HG03342 (cell line): ENCODE data around the gene CHST8.
"Not testable (repeated sequence)": the region's sequence is repeated elsewhere in the genome, so short reads cannot be mapped to it uniquely, and the experiment has no call there.

Experiments
- ATAC-seq: cut with Tn5 transposase; IDR thresholded peaks from one replicate; pipeline ENCODE4 v1.9.1; 2021; ENCODE audit warnings: mild to moderate bottlenecking, moderate library complexity; ENCODE audit not compliant: unreplicated experiment

Gene CHST8

DNA sequence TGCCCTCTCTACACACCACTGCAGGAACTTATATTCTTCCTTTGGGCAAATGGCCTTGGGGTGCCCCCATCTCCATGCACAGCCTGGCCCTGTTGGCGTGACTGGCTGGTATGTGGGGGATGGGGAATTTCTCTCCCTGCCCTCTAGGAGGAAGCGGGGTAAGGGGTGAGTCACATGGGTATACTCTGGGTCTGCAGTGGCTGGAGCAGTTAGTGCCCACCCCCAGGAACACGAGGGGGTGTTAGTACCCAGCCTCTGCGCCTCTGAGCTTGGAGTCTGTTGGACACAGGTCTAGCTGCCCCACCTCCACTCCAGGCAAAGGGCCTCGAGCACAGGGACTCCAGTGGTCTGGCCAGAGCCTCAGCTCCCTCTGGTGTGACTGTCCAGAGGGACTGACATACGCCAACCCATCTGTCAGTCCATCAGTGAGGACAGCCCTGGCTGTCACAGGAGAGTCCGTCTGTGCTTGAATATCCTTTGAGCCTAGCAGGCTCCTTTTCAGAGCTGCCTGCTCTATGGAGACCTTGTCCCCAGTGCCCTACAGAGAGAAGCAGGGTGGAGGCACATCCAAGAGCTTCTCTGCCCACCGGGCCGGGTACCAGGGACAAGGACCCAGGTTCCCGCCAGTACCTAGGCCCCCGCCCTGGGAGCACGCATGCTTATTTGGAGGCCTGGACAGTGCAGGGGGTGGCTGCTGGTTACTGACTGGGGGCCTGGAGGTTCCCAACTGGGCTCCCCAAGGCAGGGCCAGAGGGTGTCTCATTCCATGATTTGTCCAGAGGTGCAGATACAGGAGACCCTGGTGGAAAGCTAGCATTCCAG is 66.6 kb downstream of the CHST8 start:
- no peak for ATAC-seq

DNA sequence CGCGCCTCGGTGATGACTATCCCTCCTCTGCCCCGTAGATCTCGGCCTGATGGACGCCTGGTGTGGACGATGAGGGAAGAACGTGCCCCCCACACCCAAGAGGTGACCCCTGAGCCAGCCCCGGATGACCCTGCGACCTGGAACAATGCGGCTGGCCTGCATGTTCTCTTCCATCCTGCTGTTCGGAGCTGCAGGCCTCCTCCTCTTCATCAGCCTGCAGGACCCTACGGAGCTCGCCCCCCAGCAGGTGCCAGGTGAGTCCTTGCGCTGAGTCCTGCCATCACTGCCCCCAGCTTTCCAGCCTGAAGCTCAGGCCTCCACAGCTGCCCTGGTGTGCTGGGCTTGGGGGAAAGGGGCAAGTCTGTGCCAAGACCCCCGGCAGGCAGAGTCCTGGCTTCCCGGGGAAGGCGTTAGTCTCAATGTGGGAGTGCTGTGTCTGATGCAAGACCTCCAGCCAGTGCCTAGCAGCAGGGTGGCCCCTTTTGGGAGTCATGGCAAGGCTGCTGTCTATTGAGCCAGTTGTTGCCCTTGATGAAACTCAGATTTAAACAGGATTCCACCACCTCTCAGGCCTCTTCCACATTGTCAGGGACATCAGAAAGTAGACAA is 67.5 kb downstream of the CHST8 start:
- no peak for ATAC-seq

DNA sequence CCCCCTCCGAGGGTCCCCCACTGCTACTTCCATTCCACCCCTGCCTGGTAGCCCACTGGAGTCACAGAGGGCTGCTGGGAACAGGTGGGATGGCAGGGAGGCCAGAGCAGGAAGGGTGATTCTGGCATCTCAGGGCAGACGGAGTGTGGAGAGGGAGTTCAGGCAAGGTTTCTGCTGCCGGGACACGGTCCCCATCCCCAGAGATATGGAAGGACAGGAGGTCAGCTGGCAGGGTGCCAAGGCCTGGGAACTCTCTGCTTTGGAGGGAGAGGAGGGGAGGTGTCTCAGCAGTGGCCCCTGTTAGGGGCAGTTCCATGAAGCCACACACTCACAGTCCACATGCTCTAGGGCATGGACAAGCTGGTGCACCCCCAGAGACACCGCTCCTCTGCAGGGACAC is 68.1 kb downstream of the CHST8 start:
- ATAC-seq = no peak

DNA sequence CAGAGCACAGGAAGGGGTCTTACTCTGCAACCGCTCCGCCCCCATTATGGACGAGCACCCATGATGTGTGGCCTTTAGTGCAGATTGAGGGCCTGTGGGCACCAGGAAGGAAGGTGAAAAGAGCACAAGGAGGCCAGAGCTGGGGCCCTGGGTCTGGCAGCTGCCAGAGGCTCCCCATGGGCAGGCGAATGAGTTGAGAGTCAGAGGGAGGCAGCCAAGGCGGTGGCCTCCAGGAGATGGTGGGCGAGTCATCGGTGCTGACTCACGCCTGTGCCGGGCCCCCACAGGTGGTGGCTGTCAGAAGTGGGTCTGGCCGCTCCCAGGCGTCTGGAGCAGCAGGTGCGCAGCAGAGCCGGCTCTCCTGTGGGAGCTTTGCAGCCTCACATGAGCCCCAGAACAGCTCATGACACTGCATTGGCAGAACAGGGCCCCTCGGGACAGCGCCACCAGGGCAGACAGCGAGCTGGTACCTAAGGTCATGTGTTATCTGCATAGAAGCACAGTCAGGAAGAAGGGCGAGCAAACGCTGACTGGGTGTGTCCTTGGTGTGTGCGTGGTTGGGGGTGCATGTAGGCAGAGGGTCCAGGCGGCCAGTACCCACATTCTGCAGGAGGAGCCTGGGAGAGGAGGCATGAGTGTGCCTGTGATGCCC is 68.8 kb downstream of the CHST8 start:
- ATAC-seq = no peak

DNA sequence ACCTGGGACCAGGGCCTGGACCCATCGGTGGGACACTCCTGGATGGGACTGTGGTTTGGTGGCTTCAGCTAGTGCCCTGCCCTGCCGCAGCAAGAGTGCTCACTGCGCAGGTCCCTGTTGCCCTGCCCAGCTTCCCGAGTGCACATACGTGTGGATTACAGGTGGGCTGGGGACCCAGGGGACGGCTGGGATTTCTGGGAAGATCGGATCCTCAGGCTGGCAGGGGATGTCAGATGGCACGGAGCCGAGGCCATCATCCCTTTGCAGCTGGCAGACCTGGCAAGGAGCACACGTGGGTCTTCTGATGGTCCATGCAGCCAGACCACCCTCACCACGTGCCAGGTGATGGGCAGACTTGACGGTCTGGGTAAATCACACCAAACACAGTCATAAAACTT is 69.3 kb downstream of the CHST8 start:
- no peak for ATAC-seq

DNA sequence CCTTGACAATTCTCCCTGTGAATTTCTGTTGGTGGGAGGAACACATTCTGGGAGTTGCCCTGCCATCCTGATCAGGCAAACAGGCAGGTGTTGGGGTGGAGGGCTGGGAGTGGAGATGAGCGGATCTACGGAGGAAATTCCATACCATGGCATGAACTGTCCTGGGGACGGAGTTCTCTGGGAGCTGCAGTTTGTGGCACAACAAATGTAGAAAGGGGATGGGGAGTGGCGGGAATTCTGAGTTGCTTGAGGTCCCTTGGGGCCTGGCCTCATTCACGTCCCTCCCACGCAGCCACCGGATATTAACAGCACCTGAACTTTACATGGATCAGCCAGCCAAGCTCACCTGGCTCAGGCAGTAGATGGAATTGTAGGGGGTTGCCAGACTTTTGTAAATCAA is 70.0 kb downstream of the CHST8 start:
- ATAC-seq = no peak

DNA sequence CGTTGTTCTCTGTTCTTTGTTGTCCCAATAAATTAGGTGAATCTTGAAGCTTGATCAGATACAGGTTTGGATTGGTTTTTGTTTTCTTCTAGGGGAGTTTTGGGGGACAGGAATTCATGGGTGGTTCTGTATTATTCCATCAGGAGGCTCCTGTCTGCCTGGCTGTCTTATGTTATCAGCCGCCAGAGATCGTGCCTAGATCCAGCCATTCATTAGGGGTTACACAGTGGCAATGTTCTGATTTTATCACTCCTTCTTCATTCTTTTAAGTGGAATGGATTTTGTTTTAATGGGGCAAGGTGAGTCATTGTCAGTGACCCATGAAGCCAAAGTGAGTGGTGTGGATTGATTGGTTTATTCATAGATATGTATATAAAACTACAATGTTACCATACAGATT is 71.9 kb downstream of the CHST8 start:
- no peak for ATAC-seq

DNA sequence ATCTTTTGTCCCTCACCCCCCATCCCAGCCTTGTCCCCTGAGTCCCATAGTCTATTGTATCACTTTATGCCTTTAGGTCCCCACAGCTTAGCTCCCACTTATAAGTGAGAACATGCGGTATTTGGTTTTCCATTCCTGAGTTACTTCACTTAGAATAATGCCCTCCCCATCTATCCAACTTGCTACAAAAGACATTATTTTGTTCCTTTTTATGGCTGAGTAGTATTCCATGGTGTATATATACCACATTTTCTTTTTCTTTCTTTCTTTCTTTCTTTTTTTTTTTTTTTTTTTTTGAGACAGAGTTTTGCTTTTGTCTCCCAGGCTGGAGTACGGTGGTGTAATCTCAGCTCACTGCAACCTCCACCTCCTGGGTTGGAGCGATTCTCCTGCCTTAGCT is 73.8 kb downstream of the CHST8 start:
- ATAC-seq = not testable (repeated sequence)

DNA sequence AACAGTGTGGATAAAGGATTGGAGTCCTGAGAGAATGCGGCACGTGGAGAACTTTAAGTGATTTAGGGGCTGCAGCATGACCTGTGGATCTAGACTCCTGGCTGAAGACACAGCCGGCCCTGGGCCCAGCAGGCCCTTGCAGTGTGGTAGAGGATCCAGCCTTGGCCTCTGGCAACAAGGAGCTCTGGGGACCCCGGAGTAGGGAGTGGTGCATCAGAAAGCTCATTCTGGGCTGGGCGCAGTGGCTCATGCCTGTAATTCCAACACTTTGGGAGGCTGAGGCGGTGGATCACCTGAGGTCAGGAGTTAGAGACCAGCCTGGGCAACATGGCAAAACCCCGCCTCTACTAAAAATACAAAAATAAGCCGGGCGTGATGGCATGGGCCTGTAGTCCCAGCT is 76.0 kb downstream of the CHST8 start:
- ATAC-seq = no peak

DNA sequence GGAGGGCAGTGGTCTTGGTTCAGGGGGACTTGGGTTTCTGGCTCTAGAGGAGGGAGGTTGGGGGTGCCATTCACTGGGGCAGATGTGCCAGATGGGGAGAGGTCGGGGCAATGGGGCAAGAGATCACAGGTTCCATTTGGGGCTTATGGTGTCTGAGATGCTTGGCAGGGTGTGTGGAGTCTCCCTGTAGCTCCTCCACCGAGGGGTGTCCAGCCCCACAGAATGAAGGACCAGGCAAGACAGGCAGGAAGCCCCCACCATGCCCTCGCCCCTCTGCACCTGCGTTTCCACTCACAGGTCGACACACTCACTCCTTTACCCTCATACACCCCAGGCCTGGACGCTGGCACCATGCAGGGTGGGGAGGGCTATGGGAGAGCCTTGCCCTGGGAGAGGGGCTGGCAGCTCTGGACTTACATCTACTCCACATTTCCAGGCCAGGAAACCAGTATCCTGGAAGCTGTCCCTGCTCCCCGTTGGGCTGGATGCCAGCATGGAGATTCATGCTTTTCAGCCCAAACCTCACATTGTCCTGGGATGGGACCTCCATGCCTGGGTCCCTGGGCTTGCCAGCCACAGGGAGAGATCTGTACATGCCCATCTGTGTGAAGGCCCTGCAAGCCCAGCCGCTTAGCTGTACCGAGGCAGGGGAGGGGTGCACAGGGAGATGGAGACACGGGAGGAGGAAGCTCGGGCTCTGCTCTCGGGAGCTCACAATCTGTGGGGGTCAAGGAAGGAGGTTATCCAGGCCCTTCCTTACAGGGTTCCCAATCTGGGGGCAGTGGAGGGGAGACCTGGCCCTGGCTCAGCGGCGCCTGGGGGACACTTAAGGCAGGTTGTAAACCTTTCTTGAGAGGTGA is 77.1 kb downstream of the CHST8 start:
- ATAC-seq = no peak

DNA sequence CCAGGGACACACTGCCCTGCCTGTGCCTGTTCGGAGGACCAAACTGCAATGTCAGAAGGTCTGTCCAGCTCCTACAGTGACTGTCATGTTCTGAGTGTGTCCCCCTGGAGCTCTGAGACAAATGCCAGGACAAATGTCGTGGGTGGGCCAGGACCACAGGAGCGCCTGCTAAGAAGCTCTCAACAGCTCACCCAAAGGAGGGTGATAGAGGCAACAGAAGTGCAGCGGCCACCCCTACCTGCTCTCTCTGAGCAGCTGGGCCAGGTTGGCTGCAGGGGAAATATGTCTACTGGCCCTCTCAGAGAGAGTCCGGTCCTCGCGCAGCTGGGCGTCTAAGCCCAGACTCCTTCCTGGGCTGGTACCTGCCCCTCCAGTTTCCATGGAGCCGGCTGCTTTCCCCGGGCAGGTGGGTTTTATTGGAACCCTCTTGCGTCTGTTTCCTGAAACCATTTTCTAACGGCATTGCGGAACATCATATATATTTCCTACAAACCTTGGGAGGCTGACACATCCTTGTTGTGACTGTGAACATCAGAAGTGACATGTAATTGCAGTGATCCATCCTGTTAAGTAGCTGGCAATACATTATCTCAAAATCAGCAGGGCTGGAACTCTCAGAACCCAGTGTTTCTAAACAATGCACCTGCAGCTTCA is 78.1 kb downstream of the CHST8 start:
- ATAC-seq = no peak

DNA sequence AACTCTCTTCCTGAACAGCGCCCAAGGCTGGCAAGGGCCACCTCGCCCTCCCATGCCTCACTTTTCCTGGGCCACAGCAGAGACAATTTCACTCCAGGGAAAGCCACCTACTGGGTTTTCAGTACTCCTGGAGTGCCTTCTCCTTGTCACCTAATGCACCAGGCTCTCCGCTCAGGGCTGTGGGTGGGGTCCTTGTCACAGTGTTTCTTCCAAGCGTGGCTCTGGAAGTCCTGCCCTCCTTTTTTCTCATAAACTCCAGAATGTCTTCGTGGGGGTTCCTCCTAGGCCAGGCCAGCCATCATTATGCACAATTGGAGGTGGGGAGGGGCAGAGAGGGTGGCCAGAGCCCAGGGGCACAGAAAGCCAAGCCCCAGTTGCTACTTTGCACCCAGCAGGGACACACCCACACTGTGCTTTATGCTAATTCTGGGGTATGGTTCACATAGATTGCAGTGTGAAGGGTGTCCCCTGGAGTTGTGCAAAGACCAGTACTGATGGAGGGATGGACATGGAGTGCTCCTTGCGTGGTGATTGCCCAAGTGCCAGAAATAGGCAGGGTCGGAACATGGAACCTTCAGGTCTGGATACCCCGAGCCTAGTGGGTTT is 78.8 kb downstream of the CHST8 start:
- ATAC-seq = no peak

DNA sequence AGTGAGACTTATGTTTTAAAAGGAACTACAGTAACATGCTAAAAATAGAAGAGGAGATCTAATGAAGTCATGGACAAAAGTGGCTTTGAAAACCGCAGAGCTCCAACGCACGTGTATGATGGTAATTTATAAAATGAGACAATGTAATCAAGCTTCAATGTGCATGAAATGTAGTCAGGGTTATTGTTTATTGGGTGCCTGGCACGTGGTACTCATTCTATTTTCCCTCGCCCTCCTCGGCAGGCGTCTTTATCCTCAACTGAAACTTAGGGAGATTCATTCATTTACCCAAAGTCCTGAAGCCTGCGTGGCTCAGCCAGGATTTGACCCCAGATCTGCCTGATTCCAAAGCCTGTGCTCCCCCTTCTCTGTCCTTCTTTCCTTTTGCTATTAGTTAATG is 79.8 kb downstream of the CHST8 start:
- ATAC-seq = no peak

DNA sequence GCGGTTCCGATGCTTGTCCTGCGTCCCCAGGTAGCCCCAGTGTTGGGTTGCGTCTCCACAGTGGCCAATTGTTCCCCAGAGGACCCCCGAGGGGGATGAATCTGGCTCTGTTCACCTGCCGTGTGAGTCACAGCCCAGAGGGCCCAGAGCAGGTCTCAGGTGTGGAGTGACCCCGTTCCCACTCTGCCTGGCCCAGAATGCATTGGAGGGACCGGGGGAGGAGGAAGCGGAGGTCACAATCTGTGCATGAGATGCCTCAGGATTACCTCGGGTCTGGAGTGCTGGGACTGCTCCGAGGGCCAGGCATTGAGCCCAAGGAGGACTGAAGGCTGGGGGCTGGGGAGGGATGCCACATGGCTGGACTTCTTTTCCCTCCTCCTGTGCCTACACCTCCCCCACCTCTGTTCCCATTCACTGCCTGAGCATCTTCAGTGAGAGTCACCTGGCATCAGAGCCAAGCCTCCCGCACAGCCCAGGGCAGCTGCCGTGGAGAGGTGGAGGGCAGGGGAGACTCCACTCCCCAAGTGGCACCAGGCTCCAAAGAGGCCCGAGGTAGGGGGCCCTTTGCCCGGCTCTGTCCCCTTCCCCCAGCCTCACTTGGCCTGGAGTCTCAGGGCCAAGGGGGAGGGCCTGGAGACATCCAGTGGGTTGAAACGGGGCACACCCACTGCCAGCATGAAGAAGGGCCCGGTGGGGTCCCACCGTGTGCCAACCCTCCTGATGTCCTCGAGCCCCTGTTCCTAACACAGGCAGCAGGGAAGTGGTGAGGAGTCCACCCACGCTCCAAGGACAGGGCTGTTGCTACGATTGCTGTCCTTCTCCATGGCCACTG is 81.1 kb downstream of the CHST8 start:
- ATAC-seq = no peak

DNA sequence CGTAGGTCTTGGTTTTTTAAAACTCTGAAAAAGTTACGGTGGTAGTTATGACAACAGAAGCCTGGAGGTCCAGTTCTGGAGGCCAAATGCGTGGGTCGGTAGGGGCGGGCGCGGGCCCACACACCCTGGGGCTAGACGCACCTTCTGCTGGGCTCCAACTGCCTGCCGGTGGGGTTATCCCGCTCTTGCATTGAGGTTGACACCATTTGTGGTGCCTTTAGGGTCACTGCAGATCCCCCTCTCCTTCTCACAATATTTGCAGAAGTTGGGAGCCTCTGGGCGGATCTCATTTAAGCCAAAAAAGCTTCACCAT is 81.6 kb downstream of the CHST8 start:
- no peak for ATAC-seq

DNA sequence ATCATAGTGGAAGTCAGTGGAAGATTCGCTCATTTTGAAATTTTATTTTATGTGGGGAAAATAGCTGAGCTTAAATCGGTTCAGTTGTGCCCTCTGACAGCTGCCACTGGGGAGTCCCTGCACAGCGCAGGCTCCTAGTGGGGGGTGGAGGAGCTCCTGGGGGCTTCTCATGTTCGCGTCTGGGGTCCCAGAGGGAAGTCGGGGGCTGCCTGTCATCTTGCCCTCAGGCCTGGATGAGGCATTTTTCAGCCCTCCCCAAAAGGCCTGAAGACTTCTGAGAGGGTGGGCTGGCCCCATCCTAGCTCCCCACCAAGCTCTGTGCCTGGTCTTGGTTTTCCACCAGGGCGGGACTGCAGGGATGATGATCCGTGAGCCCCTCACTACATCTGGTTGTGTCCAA is 82.1 kb downstream of the CHST8 start:
- ATAC-seq = no peak

DNA sequence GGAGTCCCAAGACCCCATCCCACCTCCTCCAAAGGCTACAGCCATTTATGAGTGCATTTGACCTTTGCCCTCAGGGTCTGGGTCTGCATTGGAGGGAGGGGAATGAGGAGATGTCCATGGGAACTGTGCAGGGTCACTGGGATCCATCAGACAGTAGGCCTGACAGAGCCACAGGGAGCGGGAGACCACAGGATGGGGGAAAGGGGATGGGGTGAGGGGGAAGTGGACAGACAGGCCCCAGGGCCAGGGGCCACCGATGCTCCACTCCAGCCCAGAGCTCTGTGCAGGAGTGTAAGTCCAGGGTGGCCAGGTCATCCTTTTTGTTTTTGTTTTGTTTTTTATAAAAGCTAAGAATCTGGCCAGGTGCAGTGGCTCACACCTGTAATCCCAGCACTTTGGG is 82.5 kb downstream of the CHST8 start:
- ATAC-seq = no peak

DNA sequence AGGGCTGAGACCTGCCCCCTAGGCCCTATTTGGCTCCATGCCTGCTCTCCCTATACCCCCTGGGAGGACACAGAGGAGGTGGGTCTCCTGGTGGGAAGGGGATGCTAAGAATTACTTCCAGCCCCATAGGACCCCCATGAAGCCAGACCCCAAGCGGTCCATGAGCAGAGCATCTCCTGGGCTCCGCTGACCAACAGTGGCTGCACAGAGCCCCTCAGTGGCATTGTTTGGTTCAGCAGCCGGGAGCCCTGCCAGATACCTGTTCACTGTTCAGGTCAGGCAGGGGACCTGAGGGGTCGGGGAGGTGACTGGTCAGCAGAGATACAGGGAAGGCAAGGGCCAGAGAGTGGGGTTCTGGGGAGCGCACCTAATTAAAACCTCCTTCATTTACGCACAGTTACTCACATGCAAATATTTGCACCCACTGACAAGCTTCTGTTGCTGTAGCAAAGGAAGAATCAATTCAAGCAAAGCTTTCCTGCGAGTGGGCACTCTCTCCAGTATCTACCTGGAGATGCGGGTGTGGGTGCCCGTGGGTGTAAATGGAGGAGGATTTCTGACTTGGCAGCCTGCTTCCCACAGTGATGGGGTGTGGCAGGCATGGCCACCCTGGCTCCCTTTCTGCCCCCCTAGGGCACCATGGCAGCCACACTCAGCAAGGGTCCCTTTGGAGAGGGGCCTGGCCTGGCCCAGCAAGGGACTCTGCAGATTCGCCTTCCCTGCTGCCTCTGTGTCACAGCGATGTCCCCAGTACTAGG is 83.5 kb downstream of the CHST8 start:
- ATAC-seq = no peak

DNA sequence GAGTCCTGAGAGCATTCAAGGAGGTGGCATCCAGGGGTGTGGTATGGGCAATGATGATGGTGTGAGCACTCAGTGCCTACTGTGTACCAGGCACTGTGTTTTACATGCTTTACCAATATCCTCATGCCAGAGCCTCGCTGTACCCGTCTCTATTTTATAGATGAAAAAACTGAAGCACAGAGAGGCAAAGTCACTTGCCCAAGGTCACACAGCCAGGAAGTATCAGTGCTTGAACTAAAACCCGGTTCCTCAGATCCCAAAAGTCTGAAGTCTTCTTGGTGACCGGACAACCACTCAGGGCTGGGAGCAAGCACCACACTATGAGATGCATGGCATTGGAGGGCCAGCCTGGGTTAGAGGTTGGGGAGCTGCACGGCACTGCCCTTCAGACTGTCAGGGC is 84.1 kb downstream of the CHST8 start:
- no peak for ATAC-seq
